ENCODE results near the gene AUNIP.
A peak's percentile ranks its signal among the peaks of the same experiment; 100 is the strongest.

The AUNIP gene

GRCh38 chr1:25858906-25859789 lies at the start of gene AUNIP:
TSS of gene AUNIP (minus strand) at chr1:25859457. CDS start at chr1:25859357, 100 bp downstream.
- DNase-seq (ENCODE audit: insufficient read length, low spot score) (peak; percentile 71), FAIRE-seq (no peak)
- no peak for TF ChIP-seq CTCF (IDR thresholded peaks at IDR 0.05; ENCODE audit: insufficient read depth, missing control alignments)

DNA sequence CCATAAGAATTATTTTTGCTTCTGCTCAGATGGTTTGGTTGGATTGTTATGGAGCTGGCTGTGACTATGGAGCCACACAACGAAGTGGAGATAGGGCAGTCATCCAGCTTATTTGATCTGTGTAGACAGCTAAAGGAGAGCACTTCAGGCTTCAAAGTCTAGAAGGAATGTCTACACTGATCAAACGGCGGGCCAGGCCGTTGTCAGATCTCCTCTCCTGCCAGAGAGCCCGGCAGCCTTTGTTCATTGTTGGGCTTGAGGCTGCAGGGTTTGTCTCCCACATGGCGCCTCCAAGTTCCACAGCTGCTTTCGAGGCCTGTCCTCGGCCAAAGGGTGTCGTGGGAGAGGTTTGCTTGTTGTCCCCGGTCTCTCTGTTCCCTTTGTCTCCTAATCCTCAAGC lies 49.8 kb upstream of the AUNIP start:
- TF ChIP-seq CTCF (IDR thresholded peaks at IDR 0.05; ENCODE audit: insufficient read depth, missing control alignments): no peak
- FAIRE-seq (no peak), DNase-seq (ENCODE audit: insufficient read length, low spot score) (no peak)

DNA sequence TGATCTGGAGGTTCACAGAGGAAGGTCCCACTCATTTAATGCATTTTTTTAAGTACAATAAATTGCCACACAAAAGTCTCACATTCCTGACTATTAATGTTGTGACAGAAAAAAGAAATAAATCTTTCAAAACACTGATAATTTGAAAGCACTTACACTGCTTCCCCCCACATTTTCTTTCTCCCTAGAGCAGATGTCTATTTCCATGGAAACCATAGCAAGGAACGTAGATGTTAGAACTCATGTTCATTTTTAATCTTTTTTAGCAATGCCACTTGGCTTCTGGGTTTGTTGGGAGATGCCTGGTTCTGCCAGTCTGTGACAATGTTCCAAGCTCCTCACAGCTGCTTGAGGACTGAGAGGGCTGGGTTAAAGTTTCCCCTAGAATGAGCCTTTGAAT lies 48.9 kb upstream of the AUNIP start:
- DNase-seq (ENCODE audit: insufficient read length, low spot score) (no peak), FAIRE-seq (no peak)
- no peak for TF ChIP-seq CTCF (IDR thresholded peaks at IDR 0.05; ENCODE audit: insufficient read depth, missing control alignments)

DNA sequence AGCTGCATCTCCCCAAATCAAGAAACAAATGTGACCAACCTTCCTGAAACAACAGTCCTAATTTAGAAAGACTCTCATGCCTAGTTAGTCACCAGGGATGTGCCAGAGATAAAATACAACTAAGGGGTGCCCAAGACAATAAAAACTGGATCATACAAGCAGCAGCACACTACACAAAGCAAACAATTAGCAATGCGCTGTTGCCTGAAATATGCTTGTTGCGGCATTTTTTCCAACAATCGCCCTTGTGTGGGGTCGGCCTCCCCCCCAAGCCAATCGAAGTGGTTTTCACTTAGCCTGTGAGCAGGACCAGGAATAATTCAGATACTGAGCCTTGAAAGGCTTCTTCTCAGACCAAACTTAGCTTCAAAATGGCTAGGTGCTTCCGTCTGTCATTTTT lies 48.3 kb upstream of the AUNIP start:
- no peak for DNase-seq (ENCODE audit: insufficient read length, low spot score)
- no peak for TF ChIP-seq CTCF (IDR thresholded peaks at IDR 0.05; ENCODE audit: insufficient read depth, missing control alignments)
- no peak for FAIRE-seq

GRCh38 chr1:25906644-25907300 lies 47.5 kb upstream of the AUNIP start:
- FAIRE-seq (no peak), DNase-seq (ENCODE audit: insufficient read length, low spot score) (no peak)
- no peak for TF ChIP-seq CTCF (IDR thresholded peaks at IDR 0.05; ENCODE audit: insufficient read depth, missing control alignments)

DNA sequence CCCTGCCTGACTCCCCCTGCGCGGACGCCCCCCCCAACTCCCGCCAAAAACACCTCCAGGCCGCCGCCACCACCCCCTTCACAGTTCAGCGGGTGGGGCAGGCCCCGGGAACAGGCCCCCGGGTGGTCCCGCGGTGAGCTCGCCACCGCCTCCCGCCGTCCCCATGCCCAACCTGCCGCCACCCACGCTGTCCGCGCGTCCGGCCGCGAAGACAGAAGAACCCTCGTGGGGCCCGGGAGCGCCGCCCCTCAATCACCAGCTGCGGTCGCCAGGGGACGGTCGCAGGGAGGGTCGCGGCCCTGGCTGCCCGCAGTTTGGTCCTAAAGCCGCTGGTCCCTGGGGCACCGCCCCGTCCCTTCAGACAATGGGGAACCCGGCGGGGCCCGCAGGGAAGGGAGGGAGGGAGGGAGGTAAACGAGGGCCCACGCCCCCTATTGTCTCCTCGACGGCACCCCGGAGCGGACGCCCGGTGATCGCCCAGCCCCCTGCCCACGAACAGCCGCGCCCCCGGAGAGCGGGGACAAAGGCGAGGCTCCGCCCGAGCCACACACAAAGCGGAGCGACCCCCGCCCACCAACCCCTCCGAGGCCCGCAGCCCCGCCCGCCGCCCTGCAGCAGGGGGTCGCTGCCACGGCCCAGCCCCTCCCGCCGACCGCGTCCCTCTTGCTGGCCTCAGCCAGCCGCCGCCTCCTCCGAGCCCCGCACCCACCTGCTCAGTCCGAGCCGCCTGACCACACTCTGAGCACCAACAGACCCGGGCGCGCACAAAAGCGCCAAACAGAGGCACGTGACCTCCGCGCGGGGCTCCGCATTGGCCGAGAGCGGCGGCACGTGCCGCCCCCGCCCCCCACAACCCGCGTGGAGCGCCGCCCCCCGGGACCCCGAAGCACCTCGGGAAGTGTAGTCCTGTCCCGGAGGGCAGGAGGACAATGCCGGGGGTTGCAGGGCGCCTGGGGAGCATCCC lies 46.7 kb upstream of the AUNIP start, which contains the start of gene STMN1:
STMN1 (minus strand) TSS at position 740 of the 964 bp plus-strand sequence. CDS start 1,743 bp downstream, outside the sequence.
- FAIRE-seq (no peak), DNase-seq (ENCODE audit: insufficient read length, low spot score) (no peak)
- TF ChIP-seq CTCF (IDR thresholded peaks at IDR 0.05; ENCODE audit: insufficient read depth, missing control alignments): no peak
